K562 (cell line): ENCODE data around the gene PADI1. TPM values are rescaled to one million over a fixed set of nuclear protein-coding genes. Genes with fewer than 3 reads are reported as not detected.

Experiments
- ELF1 ChIP-seq: fragments of 200-800 bp; sonication (Bioruptor generic); IDR thresholded peaks from 2 replicates; pipeline ENCODE4 v1.6.1; 2016; ENCODE audit warnings: missing genetic modification characterization, missing compliant biosample characterization
- HIVEP1 ChIP-seq: fragments of 250-450 bp; sonication (Bioruptor Pico); IDR thresholded peaks from 2 replicates; pipeline ENCODE4 v1.4.0; 2020; ENCODE audit warnings: mild to moderate bottlenecking
- ILF3 ChIP-seq: fragments of 450-650 bp; IDR thresholded peaks from 2 replicates; pipeline ENCODE4 v1.6.1; 2018; ENCODE audit warnings: antibody characterized with exemption, mild to moderate bottlenecking, moderate library complexity, borderline replicate concordance
- ZNF24 ChIP-seq: fragments of 450-650 bp; IDR thresholded peaks from 2 replicates; pipeline ENCODE4 v1.6.1; 2016
- ZNF407 ChIP-seq: fragments of 450-650 bp; IDR thresholded peaks from 2 replicates; pipeline ENCODE4 v1.6.1; 2016; ENCODE audit warnings: low read depth
- polyA plus RNA-seq, 8 experiments: library from polyadenylated mRNA; depleted of rRNA in 4 of 8; stranded (reverse) in 5 of 8; unstranded in 3 of 8; fragments of >200 nt; fragmentation: Nextera tagmentation in 2 of 8; fragmentation: Illumina TruSeq in 1 of 8; extraction: Ambion mirVana in 2 of 8; extraction: Trizol in 1 of 8; gene quantifications; 2 replicates each; pipeline versions ENCODE4 v1.2.1 to v1.2.3, GENCODE V29; 2011 to 2014; ENCODE audit warnings: inconsistent platforms in 1 of 8, missing spikeins in 1 of 8
- total RNA-seq, 7 experiments: library from RNA; depleted of rRNA in 6 of 7; stranded (reverse); fragments of >200 nt in 6 of 7; fragmentation: Illumina TruSeq in 2 of 7; extraction: Trizol in 2 of 7; gene quantifications; 2 replicates each; pipeline versions ENCODE4 v1.2.1 to v1.2.3, GENCODE V29; 2011 to 2021; ENCODE audit warnings: low replicate concordance in 1 of 7

PADI1 gene
- total and polyA plus RNA-seq, 9 of the 15 experiments (the other 6 are each of a cell fraction or from before 2014, with no cell fraction given) = not detected

GRCh38 chr1:17217607-17218006 is 12.7 kb downstream of the PADI1 start (continued):
- TF ChIP-seq ZNF407 (no peak), HIVEP1 (CRISPR knock-in tag) (no peak), ZNF24 (no peak), ELF1 (tag) (no peak), ILF3 (no peak)
